IPS-15b (cell line): Measurements from ENCODE around the gene POGZ.

ENCODE experiments used
- H3K27me3 ChIP-seq: one replicate; pipeline ENCODE4 v1.6.1; 2013; ENCODE audit warnings: low read length; ENCODE audit not compliant: control insufficient read depth, insufficient read depth
- H3K36me3 ChIP-seq: one replicate; pipeline ENCODE4 v1.6.1; 2013; ENCODE audit warnings: low read length; ENCODE audit not compliant: control insufficient read depth, insufficient read depth
- H3K4me1 ChIP-seq: one replicate; pipeline ENCODE4 v1.6.1; 2013; ENCODE audit warnings: mild to moderate bottlenecking, low read length; ENCODE audit not compliant: control insufficient read depth, insufficient read depth
- H3K4me3 ChIP-seq: one replicate; pipeline ENCODE4 v1.5.1; 2013; ENCODE audit warnings: low read depth, low read length
- H3K9ac ChIP-seq: one replicate; pipeline ENCODE4 v1.6.1; 2013; ENCODE audit warnings: low read depth, mild to moderate bottlenecking, low read length
- H3K9me3 ChIP-seq: one replicate; pipeline ENCODE4 v1.6.1; 2013; ENCODE audit warnings: mild to moderate bottlenecking, low read length; ENCODE audit not compliant: control insufficient read depth, insufficient read depth

POGZ gene, protein sequence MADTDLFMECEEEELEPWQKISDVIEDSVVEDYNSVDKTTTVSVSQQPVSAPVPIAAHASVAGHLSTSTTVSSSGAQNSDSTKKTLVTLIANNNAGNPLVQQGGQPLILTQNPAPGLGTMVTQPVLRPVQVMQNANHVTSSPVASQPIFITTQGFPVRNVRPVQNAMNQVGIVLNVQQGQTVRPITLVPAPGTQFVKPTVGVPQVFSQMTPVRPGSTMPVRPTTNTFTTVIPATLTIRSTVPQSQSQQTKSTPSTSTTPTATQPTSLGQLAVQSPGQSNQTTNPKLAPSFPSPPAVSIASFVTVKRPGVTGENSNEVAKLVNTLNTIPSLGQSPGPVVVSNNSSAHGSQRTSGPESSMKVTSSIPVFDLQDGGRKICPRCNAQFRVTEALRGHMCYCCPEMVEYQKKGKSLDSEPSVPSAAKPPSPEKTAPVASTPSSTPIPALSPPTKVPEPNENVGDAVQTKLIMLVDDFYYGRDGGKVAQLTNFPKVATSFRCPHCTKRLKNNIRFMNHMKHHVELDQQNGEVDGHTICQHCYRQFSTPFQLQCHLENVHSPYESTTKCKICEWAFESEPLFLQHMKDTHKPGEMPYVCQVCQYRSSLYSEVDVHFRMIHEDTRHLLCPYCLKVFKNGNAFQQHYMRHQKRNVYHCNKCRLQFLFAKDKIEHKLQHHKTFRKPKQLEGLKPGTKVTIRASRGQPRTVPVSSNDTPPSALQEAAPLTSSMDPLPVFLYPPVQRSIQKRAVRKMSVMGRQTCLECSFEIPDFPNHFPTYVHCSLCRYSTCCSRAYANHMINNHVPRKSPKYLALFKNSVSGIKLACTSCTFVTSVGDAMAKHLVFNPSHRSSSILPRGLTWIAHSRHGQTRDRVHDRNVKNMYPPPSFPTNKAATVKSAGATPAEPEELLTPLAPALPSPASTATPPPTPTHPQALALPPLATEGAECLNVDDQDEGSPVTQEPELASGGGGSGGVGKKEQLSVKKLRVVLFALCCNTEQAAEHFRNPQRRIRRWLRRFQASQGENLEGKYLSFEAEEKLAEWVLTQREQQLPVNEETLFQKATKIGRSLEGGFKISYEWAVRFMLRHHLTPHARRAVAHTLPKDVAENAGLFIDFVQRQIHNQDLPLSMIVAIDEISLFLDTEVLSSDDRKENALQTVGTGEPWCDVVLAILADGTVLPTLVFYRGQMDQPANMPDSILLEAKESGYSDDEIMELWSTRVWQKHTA (N-terminal part only)

DNA sequence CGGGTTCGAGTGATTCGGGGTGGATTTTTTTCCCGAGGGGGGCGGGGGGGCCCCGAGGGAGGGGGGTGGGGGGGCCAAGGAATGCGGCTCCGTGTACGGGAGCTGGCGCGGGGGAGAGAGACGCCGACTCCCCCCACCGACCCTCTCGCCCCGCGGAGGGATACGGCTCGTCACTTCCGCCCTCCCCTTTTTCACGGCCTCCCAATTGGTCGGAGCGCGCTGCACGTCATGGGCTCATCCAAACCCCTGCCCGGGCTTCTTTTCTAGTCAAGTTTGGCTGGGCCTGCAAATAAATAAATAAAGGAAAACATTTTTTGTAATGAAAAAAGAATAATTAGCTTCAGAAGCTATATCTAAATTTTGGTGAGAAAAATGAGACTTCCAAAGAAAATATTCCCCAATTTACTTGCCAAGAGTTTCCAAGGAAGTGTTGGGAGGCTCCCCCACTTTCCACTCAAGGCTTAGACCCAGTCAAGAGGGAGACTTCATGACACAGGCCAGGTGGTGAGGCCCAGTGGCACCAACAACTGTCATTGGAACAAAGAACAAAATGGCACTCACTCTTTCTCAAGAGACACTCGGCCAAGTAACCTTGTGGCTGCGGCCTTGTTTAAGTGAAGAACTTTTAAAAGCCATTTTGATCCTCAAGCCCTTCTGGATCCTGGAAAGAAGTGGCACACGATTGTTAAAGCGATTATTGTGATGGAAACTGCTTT lies at the start of gene POGZ:
POGZ (minus strand) TSS at position 164 of the 716 bp plus-strand sequence. CDS start 17,290 bp downstream, outside the sequence.
- H3K36me3 ChIP-seq, result no peaks in the 10 kb centered on the region
- peak within 1 kb of the TSS; percentile 57 for H3K9ac ChIP-seq

DNA sequence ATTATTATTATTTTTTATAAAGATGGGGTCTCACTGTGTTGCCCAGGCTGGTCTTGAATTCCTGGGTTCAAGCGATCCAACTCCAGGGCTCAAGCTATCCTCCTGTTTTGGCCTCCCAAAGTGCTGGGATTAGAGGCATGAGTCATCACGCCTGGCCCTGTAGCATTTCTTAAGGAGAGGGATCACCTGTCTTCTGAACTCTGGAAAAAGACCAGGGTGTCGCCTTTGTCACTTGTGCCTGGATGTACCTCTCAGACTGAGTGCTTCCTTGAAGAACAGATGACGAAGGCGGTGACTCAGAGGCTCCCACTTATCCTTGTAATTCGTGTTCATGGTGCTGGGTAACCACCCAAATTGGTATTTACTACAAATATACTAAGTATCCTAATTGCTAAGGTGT lies 49.5 kb upstream of the POGZ start:
- Histone ChIP-seq H3K9me3 (no peaks in the 10 kb centered on the region), H3K4me3 (no peak overlapping the region), H3K9ac (no peak overlapping the region), H3K36me3 (no peaks in the 10 kb centered on the region), H3K27me3 (no peaks in the 10 kb centered on the region), H3K4me1 (peaks cover 15% of the 10 kb centered on the region)

More for the DNA sequence above, at the start of gene POGZ:
- peaks cover 6% of the 10 kb centered on the region for H3K27me3 ChIP-seq
- peaks cover 11% of the 10 kb centered on the region for H3K4me1 ChIP-seq
- no peaks in the 10 kb centered on the region for H3K9me3 ChIP-seq
- peak within 1 kb of the TSS; percentile 78 for H3K4me3 ChIP-seq

DNA sequence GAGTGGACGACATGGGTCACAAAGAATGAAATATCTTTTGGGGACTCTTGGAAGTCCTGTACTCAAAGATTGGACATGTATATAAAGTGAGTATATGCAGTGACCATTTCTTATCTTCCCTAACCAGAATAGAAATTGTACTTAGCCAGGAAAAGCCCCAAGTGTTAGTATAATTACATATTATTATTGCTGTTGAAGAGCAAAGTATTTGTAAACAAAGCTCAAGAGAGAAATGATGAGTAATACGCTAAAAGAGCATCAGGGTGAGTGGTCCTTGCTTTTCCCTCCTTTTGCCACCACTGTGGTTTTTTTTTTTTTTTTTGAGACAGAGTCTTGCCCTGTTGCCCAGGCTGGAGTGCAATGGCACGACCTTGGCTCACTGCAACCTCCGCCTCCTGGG lies 45.5 kb upstream of the POGZ start:
- Histone ChIP-seq H3K36me3 (no peaks in the 10 kb centered on the region), H3K27me3 (no peaks in the 10 kb centered on the region), H3K4me3 (no peak overlapping the region), H3K9me3 (no peaks in the 10 kb centered on the region), H3K4me1 (no peaks in the 10 kb centered on the region), H3K9ac (no peak overlapping the region)

DNA sequence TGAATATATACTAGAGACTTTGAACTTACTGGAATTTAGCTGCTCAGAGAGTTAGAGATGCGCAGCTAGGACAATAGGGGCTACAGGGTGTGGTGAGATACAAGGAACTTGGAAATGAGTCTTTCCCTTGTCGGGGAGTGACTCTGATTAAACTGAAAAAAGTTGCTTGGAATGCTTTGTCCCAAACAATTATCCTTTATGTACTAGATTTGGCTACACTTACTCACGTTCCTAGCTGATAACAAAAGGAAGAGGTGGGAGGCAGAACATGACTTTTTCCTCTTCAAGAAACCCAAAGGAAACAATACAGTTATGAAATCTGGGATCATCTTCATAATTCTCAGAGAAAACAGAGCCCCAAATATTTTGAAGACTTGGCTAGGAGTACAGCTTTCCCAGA lies 45.0 kb upstream of the POGZ start:
- no peaks in the 10 kb centered on the region for H3K36me3 ChIP-seq
- no peak overlapping the region for H3K4me3 ChIP-seq
- H3K9ac ChIP-seq, result no peak overlapping the region
- H3K9me3 ChIP-seq, result no peaks in the 10 kb centered on the region
- no peaks in the 10 kb centered on the region for H3K27me3 ChIP-seq
- no peaks in the 10 kb centered on the region for H3K4me1 ChIP-seq

DNA sequence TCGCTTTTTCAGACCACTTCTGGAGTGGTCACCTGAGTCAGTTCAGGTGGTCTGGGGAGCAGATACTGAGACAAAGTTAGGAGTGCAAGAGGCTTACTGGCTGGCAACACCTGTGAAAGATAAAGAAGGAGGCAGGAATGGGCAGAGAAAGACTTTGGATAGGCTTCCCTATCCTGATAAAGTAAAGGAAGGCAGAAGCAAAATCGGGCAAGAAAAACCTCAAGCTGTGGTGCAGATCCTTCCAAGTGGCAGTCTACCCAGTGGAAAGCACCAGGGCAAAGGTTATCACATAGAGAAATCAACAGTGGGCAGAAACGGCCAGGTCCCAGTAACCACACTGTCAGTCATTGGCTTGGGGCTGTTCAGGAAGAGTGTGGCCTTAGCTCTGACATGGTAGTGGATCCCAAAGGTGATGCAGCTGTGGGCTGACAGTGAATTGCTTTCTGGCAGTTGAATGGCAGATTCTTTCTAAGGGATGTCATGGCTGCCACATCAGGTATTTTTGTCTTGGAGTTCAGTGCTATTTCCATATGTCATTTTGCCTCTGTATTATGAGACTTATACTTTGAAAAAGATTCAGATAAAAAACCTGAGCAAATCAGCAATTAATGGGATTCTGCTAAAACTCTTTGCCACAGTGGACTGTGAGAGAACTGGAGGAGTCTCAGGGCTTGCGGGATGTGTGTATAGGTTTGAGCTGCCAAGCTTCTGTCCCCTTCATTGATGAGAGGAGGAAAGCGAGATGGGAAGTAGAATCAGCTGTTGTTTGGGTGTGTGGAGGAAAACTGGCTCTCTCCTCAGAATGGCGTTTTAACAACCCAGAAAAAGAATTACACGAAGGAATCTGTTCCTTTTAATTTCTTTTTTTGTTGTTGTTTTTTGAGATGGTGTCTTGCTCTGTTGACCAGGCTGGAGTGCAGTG lies 43.8 kb upstream of the POGZ start:
- no peaks in the 10 kb centered on the region for H3K4me1 ChIP-seq
- H3K4me3 ChIP-seq, result no peak overlapping the region
- H3K9ac ChIP-seq, result no peak overlapping the region
- no peaks in the 10 kb centered on the region for H3K9me3 ChIP-seq
- no peaks in the 10 kb centered on the region for H3K27me3 ChIP-seq
- H3K36me3 ChIP-seq, result no peaks in the 10 kb centered on the region

DNA sequence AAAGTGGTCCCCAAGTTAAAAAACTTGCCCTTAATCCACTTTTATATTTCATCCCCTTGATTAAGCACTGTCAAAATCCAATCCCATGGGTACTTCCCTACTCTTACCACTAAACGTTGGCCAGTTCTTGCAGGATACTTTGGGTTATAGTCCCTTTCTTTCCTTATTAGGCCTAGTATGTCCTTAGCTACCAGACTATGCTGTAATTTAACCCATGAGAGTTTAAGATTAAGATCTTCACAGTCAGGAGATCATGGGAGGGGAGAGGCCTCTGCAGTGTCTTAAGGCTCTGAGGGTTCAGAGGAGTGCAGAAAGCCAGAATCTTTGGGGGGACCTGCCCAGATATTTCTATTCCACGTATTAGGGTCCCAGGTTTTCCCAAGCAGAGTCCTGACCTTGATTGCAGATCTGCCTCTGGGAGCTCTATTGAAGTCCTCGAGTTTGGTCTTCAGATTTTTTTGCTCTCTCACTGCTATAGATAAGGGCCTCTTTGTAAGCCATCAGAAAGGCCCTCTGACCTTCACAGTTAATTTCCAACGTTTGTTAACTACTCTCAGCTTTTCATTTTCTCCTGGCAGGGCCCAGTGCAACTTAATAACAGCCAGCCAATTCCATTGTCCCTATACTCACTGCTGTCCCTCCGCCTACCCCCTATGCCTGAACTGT lies 42.9 kb upstream of the POGZ start:
- Histone ChIP-seq H3K36me3 (no peaks in the 10 kb centered on the region), H3K4me3 (no peak overlapping the region), H3K9me3 (no peaks in the 10 kb centered on the region), H3K4me1 (no peaks in the 10 kb centered on the region), H3K27me3 (no peaks in the 10 kb centered on the region), H3K9ac (no peak overlapping the region)

DNA sequence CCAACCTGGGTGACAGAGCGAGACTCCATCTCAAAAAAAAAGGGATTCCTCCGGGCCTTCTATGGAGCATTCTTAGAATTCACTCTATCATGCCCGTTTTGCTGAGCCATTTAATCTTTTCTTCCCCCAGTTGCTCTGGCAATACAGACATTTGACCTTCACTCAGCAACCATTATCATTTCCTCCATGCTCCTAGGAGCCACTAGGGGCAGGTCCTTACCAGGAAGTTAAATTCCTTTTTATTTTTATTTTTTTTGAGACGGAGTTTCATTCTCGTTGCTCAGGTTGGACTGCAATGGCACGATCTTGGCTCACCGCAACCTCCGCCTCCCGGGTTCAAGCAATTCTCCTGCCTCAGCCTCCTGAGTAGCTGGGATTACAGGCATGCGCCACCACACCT lies 42.2 kb upstream of the POGZ start:
- Histone ChIP-seq H3K4me3 (no peak overlapping the region), H3K27me3 (no peaks in the 10 kb centered on the region), H3K9me3 (no peaks in the 10 kb centered on the region), H3K4me1 (no peaks in the 10 kb centered on the region), H3K36me3 (no peaks in the 10 kb centered on the region), H3K9ac (no peak overlapping the region)

DNA sequence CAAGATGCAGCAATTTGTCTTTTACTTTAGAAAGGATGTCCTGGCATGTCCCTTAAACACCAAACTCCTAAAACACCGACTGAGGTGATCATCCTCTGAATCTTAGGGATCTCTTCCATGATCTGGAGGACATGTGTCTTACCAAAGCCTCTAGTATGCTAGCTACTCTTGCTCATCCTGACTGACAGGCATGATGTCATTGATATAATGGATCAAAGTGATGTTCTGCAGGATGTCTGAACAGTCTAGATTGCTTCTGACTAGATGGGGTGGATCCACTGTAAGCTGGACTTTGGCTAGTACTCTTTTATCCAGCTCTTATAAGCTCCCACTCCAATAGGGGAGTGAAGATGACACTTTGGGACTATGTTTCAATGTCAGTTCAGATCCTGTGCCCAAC lies 40.6 kb upstream of the POGZ start:
- Histone ChIP-seq H3K9ac (no peak overlapping the region), H3K4me1 (no peaks in the 10 kb centered on the region), H3K36me3 (no peaks in the 10 kb centered on the region)

DNA sequence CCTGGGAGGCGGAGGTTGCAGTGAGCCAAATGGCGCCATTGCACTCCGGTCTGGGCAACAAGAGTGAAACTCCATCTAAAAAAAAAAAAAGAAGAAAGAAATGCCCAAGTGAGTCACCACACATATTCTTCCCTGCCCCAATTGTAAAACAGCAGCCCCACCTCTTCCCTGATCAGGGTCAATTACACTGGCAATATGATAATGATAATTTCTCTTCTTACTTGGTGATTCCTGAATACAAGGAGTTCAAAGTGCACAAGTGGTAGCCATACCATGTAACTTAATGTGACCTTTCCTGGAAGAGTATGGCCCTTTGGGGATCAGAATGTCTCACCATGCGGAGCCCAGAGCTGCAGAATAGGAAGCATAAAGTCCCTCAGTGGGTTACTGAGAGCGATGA lies 40.1 kb upstream of the POGZ start:
- Histone ChIP-seq H3K9me3 (no peaks in the 10 kb centered on the region), H3K27me3 (no peaks in the 10 kb centered on the region), H3K4me3 (no peak overlapping the region), H3K4me1 (no peaks in the 10 kb centered on the region), H3K9ac (no peak overlapping the region), H3K36me3 (no peaks in the 10 kb centered on the region)

More for the DNA sequence above, 40.6 kb upstream of the POGZ start:
- Histone ChIP-seq H3K4me3 (no peak overlapping the region), H3K9me3 (no peaks in the 10 kb centered on the region), H3K27me3 (no peaks in the 10 kb centered on the region)

DNA sequence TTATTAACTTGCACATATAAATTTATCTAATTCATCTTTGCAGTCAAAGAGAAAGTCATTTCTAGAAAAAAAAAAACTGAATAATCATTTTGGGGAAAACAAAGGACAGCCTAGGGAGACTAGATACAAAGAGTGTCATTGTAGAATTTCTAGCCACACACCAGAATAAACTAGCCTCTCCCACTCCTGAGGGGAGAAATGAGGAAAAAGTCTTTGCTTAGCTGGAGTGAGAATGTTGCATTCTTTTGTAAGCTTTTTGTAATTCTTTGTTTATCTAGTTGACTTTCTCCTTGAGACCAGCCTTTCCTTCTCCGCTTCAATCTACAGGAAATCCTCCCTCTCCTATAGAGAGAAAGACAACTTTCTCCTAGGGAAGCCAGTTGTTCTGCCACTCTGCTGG lies 36.0 kb upstream of the POGZ start:
- no peak overlapping the region for H3K4me3 ChIP-seq
- no peaks in the 10 kb centered on the region for H3K36me3 ChIP-seq
- no peak overlapping the region for H3K9ac ChIP-seq
- no peaks in the 10 kb centered on the region for H3K27me3 ChIP-seq
- no peaks in the 10 kb centered on the region for H3K4me1 ChIP-seq
- H3K9me3 ChIP-seq, result no peaks in the 10 kb centered on the region
